Heart left ventricle (tissue), 13 donors: ENCODE results near the gene ATP6V0C.

Experiments used
- CTCF ChIP-seq, 12 donors: fragments of 200-600 bp; sonication (generic) in 4 of 12; IDR thresholded peaks; one replicate each; pipeline versions ENCODE4 v1.5.0 to v1.8.0; 2018 to 2022; ENCODE audit warnings: antibody characterized with exemption in 12 of 12, mild to moderate bottlenecking in 5 of 12
- POLR2A ChIP-seq, 2 donors: fragments of 450-650 bp; IDR thresholded peaks; one replicate each; pipeline ENCODE4 v1.6.1; 2017; ENCODE audit warnings: antibody characterized with exemption in 2 of 2, mild to moderate bottlenecking in 2 of 2, moderate library complexity in 2 of 2
- donor health status: ischemic (EF 13 %, LVEDD 7.1; RV severe dilation, severe dysfunction).
- donor health status: DM: no; HTN: yes; CAD: no.
- donor health status: DM: no; HTN: no; CAD: no.
- donor health status: ischemic (EF 25% LVEDD 6.9; RV normal size, moderate dysfunction).
- donor health status: ischemic (EF 25% LVEDD 5.7; RV mildly dilated, moderate dysfunction).
- donor health status: ischemic (EF 35%, LVEDD 5.7; RV mildly dilated, moderate dysfunction).
- donor health status: nonischemic (EF 11% LVEDD 7.7; RV severe dilation, severe dysfunction).
- donor health status: DM: yes; HTN: yes; CAD: no.
- donor health status: PGD.
- donor health status: ischemic (EF 29% LVEDD 5.4; RV normal size, mild dysfunction).
- donor health status: nonischemic (EF 23%, LVEDD 6.1; RV moderate dilation, normal function).

GRCh38 chr16:2482708-2483534 is 30.8 kb upstream of the ATP6V0C start:
- no peak for TF ChIP-seq CTCF (IDR thresholded peaks at IDR 0.05)
- no peak for TF ChIP-seq POLR2A (IDR thresholded peaks at IDR 0.05)
